ENCODE results near the gene PFKFB4.

GRCh38 chr3:48469046-48469915, 87.3 kb downstream of the PFKFB4 start:
- TF ChIP-seq CTCF (conservative IDR thresholded peaks at IDR 0.05; ENCODE audit: low read depth in 2 of 2) (no peak), POLR2AphosphoS5 (IDR thresholded peaks at IDR 0.05; ENCODE audit: low read depth) (no peak), EZH2phosphoT487 (IDR thresholded peaks at IDR 0.05; ENCODE audit: unreplicated experiment) (no peak), ZNF331 (CRISPR knock-in tag; IDR thresholded peaks at IDR 0.05; ENCODE audit: low read depth) (no peak), EZH2 (IDR thresholded peaks at IDR 0.05; ENCODE audit: low read depth, unreplicated experiment) (no peak), ZNF462 (CRISPR knock-in tag; IDR thresholded peaks at IDR 0.05) (no peak), CREB1 (CRISPR knock-in tag; IDR thresholded peaks at IDR 0.05; ENCODE audit: low read depth) (no peak), STAT1 (IDR thresholded peaks at IDR 0.05; ENCODE audit: unreplicated experiment) (no peak)
- TF ChIP-seq, protein P1, sequence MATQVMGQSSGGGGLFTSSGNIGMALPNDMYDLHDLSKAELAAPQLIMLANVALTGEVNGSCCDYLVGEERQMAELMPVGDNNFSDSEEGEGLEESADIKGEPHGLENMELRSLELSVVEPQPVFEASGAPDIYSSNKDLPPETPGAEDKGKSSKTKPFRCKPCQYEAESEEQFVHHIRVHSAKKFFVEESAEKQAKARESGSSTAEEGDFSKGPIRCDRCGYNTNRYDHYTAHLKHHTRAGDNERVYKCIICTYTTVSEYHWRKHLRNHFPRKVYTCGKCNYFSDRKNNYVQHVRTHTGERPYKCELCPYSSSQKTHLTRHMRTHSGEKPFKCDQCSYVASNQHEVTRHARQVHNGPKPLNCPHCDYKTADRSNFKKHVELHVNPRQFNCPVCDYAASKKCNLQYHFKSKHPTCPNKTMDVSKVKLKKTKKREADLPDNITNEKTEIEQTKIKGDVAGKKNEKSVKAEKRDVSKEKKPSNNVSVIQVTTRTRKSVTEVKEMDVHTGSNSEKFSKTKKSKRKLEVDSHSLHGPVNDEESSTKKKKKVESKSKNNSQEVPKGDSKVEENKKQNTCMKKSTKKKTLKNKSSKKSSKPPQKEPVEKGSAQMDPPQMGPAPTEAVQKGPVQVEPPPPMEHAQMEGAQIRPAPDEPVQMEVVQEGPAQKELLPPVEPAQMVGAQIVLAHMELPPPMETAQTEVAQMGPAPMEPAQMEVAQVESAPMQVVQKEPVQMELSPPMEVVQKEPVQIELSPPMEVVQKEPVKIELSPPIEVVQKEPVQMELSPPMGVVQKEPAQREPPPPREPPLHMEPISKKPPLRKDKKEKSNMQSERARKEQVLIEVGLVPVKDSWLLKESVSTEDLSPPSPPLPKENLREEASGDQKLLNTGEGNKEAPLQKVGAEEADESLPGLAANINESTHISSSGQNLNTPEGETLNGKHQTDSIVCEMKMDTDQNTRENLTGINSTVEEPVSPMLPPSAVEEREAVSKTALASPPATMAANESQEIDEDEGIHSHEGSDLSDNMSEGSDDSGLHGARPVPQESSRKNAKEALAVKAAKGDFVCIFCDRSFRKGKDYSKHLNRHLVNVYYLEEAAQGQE (IDR thresholded peaks at IDR 0.05; ENCODE audit: unreplicated experiment), result no peak
- TF ChIP-seq, protein P2, sequence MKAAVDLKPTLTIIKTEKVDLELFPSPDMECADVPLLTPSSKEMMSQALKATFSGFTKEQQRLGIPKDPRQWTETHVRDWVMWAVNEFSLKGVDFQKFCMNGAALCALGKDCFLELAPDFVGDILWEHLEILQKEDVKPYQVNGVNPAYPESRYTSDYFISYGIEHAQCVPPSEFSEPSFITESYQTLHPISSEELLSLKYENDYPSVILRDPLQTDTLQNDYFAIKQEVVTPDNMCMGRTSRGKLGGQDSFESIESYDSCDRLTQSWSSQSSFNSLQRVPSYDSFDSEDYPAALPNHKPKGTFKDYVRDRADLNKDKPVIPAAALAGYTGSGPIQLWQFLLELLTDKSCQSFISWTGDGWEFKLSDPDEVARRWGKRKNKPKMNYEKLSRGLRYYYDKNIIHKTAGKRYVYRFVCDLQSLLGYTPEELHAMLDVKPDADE (IDR thresholded peaks at IDR 0.05), result no peak
